Right atrium auricular region (tissue), 2 donors: Measurements from ENCODE around the gene CD9. TPM values are rescaled to one million over a fixed set of nuclear protein-coding genes. Genes with fewer than 3 reads are reported as not detected.

Experiments used
- DNase-seq: peaks from one replicate; pipeline ENCODE4 v3.0.0-alpha.2; 2019; ENCODE audit warnings: low spot score
- H3K27ac ChIP-seq, 2 donors: fragments of 200-600 bp; sonication (generic); 1 replicate in 1 of 2; 2 replicates in 1 of 2; pipeline ENCODE4 v1.5.1; 2016 to 2019
- H3K27me3 ChIP-seq, 2 donors: fragments of 200-600 bp; sonication (generic); one replicate each; pipeline versions ENCODE4 v1.5.1 to v1.6.0; 2017 to 2019
- H3K36me3 ChIP-seq: fragments of 200-600 bp; sonication (generic); one replicate; pipeline ENCODE4 v1.5.1; 2016
- H3K4me1 ChIP-seq, 2 donors: fragments of 200-600 bp; sonication (generic); one replicate each; pipeline versions ENCODE4 v1.5.1 to v1.6.0; 2017 to 2019
- H3K4me3 ChIP-seq, 2 donors: fragments of 200-600 bp; sonication (generic); 1 replicate in 1 of 2; 2 replicates in 1 of 2; pipeline ENCODE4 v1.5.1; 2017 to 2019; ENCODE audit warnings: mild to moderate bottlenecking in 1 of 2, moderate library complexity in 1 of 2
- H3K9me3 ChIP-seq, 2 donors: fragments of 200-600 bp; sonication (generic); one replicate each; pipeline ENCODE4 v1.5.1; 2019
- CTCF ChIP-seq, 2 donors: fragments of 200-600 bp; sonication (generic); IDR thresholded peaks; one replicate each; pipeline ENCODE4 v1.5.1; 2019; ENCODE audit warnings: antibody characterized with exemption in 2 of 2
- total RNA-seq, 2 donors: library from RNA; depleted of rRNA; stranded (reverse); fragments of >200 nt; gene quantifications; one replicate each; pipeline ENCODE4 v1.1.0, GENCODE V29; 2016

CD9 gene
- total RNA-seq, 2 donors from 2014 or later = 126 to 230 TPM

GRCh38 chr12:6262623-6263022, 62.4 kb downstream of the CD9 start:
- DNase-seq = no peak
- Histone ChIP-seq H3K9me3 (peaks cover 0 to 10% of the 10 kb centered on the region in 2 donors), H3K27ac (no peak overlapping the region), H3K4me1 (no peaks in the 10 kb centered on the region), H3K4me3 (no peak overlapping the region), H3K27me3 (no peaks in the 10 kb centered on the region), H3K36me3 (no peaks in the 10 kb centered on the region)
- TF ChIP-seq CTCF (IDR thresholded peaks at IDR 0.05) = no peak

- Histone ChIP-seq H3K27me3 (no peaks in the 10 kb centered on the region), H3K4me3 (no peak overlapping the region), H3K36me3 (no peaks in the 10 kb centered on the region), H3K9me3 (no peaks in the 10 kb centered on the region), H3K27ac (no peak overlapping the region), H3K4me1 (no peaks in the 10 kb centered on the region)
- TF ChIP-seq CTCF (IDR thresholded peaks at IDR 0.05) = no peak
- no peak for DNase-seq
Observed at GRCh38 chr12:6263931-6264330, 63.7 kb downstream of the CD9 start.

GRCh38 chr12:6264402-6265037, 64.3 kb downstream of the CD9 start:
- Histone ChIP-seq H3K4me1 (no peaks in the 10 kb centered on the region), H3K27me3 (no peaks in the 10 kb centered on the region), H3K36me3 (no peaks in the 10 kb centered on the region), H3K9me3 (no peaks in the 10 kb centered on the region), H3K27ac (no peak overlapping the region), H3K4me3 (no peak overlapping the region)
- no peak for TF ChIP-seq CTCF (IDR thresholded peaks at IDR 0.05)
- no peak for DNase-seq

GRCh38 chr12:6265038-6265405, 64.8 kb downstream of the CD9 start:
- no peaks in the 10 kb centered on the region for H3K27me3 ChIP-seq
- H3K27ac ChIP-seq = no peak overlapping the region
- H3K4me1 ChIP-seq = no peaks in the 10 kb centered on the region
- no peak for TF ChIP-seq CTCF (IDR thresholded peaks at IDR 0.05)
- no peak for DNase-seq
- no peaks in the 10 kb centered on the region for H3K9me3 ChIP-seq
- H3K4me3 ChIP-seq = no peak overlapping the region
- no peaks in the 10 kb centered on the region for H3K36me3 ChIP-seq

GRCh38 chr12:6266541-6266966, 66.4 kb downstream of the CD9 start:
- no peak overlapping the region for H3K4me3 ChIP-seq
- no peak for DNase-seq
- no peaks in the 10 kb centered on the region for H3K4me1 ChIP-seq
- no peaks in the 10 kb centered on the region for H3K9me3 ChIP-seq
- H3K36me3 ChIP-seq = no peaks in the 10 kb centered on the region
- H3K27ac ChIP-seq = no peak overlapping the region
- no peak for TF ChIP-seq CTCF (IDR thresholded peaks at IDR 0.05)
- H3K27me3 ChIP-seq = no peaks in the 10 kb centered on the region
